Adipose tissue (tissue), 3 donors: Measurements from ENCODE around the gene PSMA1. TPM values are rescaled to one million over a fixed set of nuclear protein-coding genes. Genes with fewer than 3 reads are reported as not detected.

Experiments
- H3K27ac ChIP-seq: one replicate; pipeline ENCODE4 v1.5.1; 2013; ENCODE audit warnings: low read depth, low read length
- WGBS, 3 donors: extraction: QIAGEN DNeasy Blood & Tissue Kit; methylation state at CpG; one replicate each; pipeline ENCODE4 v1.1.7; 2013; 5-methylcytosine and 5-hydroxymethylcytosine counted together
- polyA plus RNA-seq, 3 donors: library from polyadenylated mRNA; stranded (reverse); fragments of 200-250 nt; gene quantifications; one replicate each; pipeline ENCODE4 v1.2.3, GENCODE V29; 2013
- donor health status: healthy with polysubstance abuse.
- donor health status: Bipolar disorder and iron deficiency.
- donor health status: healthy.

Gene PSMA1
- polyA plus RNA-seq, 3 donors = 51.6 to 147 (median 116) TPM

DNA sequence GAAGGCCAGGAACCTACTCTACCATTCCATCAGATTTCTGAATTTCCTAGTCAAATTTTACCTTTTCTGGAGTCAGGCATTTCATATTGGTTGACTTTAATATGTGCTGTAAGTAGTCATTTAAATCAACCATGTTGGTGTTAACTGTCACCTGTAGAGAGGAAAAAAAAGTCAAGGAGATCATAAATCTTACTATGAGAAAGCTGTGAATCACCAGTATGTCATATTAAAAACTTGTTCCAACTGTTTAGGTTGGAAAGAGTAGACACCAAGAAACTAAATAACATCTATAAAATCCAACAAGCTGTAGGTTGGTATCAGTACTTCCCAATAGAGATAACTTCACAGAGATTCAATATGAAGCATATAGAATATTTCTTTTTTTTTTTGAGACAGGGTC lies 60.0 kb downstream of the PSMA1 start:
- no peak overlapping the region for H3K27ac ChIP-seq

DNA sequence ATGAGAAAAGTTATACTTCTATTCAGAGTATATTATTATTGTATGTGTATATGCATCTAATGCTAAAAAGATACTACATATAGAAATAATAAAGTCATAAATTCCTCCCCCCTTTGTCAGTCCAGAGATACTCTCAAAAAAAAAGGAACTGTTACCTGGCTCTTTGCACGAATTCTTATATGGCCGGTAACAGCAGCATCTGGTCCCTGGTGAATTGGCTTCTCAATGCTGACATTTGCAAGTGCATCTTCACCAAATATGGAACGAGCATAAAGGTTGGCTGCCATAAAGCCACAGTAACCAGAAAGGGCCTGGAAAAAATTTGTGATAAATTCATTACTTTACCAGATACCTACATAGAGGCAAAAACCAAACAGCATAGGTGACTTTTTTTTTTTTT lies 61.8 kb downstream of the PSMA1 start:
- WGBS, 3 donors = 83 to 90% (median 87%) methylated on average over 3 of the region's 3 CpGs
- H3K27ac ChIP-seq = no peak overlapping the region

DNA sequence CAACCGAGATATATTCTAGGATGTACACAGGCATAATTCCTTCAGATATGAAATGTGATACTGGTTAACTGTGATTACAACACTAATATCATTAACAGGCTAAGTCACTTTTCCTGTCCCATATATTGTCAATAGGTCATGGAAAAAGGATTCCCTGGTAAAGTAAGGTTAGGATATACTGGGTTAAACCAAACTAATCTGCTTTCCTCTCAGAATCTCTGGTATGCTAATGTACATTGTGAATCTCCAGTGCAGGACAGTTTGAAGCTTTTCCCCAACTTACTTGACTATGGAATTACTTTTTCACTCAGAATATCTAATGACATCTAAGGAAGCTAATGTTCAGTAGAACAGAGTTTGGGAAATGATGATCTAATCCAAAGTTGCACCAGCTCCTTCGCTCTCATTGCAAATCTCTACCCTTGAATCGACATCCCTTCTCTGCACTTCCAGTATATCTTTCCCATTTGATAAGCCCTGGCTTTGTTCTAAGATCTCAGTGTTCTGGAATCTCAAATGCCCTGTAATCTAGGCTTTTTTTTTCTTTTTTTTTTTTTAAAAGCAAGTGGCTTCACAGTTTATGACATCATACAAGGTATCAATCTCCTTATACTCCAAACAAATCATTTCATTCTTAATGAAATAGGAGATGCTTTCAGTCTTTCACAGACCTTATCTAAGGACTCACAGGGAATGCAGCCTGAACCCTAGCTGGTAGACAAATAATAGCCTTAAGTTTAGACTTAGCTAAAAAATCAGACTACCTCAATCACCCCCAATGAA lies 64.3 kb downstream of the PSMA1 start:
- no peak overlapping the region for H3K27ac ChIP-seq
- WGBS, 3 donors = 60 to 77% (median 61%) methylated on average over 3 of the region's 3 CpGs

Other genes with a start within 250 kb of the PSMA1 start
- gene RRAS2, start 161.2 kb downstream of the PSMA1 start, polyA plus RNA-seq = 10 to 100 TPM; 11.1 to 19.6 (median 19.5) TPM
- 10 to 100 TPM; 54.0 to 58.7 (median 54.7) TPM for gene COPB1, start 20.6 kb downstream of the PSMA1 start, polyA plus RNA-seq
- 10 to 100 TPM in 1 of 3 donors, 1 to 10 TPM in 2; 8.7 to 49.7 (median 9.6) TPM for gene PDE3B, start 123.4 kb upstream of the PSMA1 start, polyA plus RNA-seq